Stimulated activated CD4-positive, alpha-beta T cell treated with anti-CD3 and anti-CD28 coated beads, Interleukin-15, amount 100 ng/mL, for 48 hours (primary cell): ENCODE measurements around the gene VPS4A.
"Not testable (repeated sequence)": the region's sequence is repeated elsewhere in the genome, so short reads cannot be mapped to it uniquely, and the experiment has no call there.

Experiments used
- DNase-seq, 2 donors: peaks; one replicate each; pipeline ENCODE4 v3.0.0-alpha.2; 2020; ENCODE audit warnings: low read depth in 2 of 2

Gene VPS4A

DNA sequence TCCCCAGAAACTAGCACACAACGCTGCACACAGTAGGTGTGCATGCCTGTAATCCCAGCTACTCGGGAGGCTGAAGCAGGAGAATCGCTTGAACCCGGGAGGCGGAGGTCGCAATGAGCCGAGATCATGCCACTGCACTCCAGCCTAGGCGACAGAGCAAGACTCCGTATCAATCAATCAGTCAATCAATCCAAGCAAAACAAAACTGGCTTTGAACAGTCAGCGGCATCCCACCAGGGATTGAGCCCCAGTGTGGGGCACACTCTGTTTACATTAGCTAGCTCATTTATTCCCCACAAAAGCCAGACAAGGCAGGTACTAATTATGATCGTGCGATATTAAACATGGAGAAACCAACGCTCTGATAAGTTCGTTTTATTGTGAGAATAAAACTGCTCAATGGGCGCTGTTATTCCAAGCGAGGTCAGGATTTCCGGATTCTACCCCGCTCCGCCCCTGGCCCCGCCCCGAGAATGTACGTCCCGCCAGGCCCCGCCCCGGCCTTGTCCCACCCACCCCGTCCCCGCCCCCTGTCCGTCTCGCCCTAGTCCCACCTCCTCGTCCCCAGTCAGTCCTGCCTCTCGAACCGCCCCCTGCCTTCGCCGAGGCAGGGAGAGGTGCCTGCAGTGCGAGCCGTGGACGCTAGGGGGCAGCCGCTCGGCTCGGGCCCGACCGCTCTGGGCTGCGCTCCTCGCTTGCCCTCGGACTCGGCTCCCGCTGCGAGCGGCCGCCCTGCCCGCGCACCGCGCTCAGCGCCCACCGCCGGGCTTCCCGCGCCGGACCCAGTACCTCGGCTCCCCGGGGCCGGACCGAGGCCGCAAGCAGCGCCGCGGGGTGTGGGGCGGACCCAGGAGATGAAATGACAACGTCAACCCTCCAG is at the start of gene VPS4A:
VPS4A (plus strand) TSS at position 698 of the 880 bp plus-strand sequence; CDS start at position 860, 162 bp downstream.
- peak; percentile 92 to 98 for DNase-seq

DNA sequence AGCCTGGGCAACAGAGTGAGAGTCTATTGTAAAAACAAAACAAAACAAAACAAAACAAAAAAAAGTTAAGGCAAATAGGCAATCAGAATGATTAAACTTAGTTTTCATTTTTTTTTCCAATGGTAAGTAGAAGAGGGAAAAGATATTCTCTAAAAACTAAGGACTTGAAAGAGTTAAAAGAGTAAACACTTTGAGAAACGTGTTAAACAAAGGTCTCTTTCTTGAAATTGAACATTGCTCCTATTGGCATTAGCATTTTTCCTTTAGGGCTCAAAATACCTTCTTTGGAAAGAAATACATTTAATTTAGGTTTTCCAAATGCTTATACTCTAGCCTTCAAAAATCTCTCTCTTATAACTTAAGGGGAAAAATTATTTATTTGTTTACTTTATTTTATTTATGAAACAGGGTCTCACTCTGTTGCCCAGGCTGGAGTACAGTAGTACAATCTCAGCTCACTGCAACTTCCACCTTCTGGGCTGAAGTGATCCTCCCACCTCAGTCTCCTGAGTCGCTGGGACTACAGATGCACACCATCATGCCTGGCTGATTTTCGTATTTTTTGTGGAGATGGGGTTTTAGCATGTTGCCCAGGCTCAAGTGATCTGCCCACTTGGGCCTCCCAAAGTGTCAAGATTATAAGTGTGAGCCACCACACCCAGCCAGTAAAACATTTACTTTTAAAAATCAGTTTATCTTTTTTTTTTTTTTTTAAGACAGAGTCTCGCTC is 44.7 kb upstream of the VPS4A start:
- no peak for DNase-seq

DNA sequence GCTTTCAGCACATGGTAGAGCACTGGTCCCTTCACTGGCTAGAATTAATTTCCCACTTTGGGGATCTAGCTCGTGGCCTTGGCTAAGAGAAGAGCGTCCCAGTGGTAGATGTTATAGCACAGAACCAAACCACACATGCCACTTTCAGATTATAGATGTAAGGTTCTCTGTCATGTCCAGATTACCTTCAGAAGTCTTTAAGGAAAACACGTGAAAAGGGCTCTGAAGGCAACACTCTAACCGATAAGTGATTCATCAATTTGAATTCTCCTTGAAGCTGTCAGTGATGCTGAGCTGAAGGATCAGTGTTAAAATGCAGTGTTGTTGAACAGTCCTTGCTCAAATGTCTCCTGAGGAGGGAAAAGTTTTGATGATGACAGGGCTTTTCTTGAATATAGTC is 43.5 kb upstream of the VPS4A start:
- no peak for DNase-seq

DNA sequence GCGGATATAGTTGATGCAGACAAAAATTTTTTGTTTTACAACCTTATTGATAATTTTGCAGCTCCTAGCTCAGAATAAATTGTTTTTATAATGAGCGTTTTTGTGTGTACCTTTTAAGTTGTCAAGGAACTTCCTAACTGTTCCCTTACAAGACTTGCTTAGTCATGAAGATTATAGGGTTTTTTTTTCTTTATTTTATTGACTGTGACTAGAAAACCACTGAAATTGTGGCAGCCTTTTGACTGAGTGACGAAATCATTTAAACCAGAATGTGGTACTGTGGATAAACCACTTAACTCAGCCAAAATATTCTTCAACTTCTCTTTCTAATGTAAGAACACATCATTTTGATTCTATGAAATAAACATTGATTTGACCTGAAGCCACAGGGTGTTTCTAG is 40.8 kb upstream of the VPS4A start:
- DNase-seq = no peak

DNA sequence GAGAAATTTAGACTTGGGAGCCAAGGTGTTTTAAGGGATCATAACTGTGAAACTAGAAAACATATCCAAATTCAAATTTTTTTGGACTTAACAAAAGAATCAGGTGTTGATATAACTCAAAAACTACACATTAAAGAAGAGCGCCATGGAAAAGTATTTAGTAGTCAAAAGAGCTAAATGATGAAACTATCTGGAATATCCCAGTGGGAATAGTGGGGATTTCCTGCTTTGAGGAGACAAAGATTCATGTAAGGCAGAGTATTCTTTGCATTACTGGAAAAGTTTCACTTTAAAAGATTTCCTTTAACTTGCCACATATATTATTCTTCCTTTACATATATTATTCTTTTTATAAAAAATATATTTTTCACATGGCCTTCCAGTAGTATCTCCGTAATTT is 40.3 kb upstream of the VPS4A start:
- DNase-seq = no peak

DNA sequence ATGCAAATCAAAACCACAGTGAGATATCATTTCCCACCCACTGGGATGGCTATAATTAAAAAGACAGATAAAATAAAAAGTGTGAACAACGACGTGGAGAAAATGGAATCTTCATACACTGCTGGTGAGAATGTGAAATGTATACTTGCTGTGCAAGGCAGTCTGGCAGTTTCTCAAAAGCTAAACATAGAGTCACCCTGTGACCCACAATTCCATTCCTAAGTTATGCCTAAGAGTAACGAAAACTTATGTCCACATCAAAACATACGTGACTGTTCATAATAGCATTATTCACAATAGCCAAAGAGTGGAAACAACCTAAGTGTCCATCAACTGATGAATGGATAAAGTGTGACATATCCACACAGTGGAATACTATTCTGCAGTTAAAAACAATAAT is 38.1 kb upstream of the VPS4A start:
- no peak for DNase-seq

DNA sequence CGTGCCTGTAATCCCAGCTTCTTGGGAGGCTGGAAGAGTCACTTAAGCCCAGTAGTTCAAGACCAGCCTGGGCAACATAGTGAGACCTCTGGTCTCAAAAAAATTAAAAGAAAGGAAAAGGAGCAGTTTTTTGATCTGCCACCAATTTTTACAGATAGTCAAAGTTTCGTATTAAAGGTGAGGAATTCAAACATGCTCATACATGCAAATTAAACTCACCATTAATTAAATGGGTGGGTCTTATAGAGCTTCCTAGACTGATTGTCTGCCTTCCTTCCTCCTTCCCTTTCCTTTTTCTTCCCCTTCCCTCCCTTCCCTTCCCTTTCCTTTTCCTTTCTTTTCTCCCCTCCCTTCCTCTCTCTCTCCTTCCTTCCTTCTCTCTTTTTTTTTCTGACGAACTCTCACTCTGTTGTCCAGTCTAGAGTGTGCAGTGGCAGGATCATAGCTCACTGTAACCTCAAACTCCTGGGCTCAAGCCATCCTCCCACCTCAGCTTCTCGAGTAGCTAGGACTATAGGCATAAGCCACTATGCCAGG is 36.4 kb upstream of the VPS4A start:
- DNase-seq = no peak

DNA sequence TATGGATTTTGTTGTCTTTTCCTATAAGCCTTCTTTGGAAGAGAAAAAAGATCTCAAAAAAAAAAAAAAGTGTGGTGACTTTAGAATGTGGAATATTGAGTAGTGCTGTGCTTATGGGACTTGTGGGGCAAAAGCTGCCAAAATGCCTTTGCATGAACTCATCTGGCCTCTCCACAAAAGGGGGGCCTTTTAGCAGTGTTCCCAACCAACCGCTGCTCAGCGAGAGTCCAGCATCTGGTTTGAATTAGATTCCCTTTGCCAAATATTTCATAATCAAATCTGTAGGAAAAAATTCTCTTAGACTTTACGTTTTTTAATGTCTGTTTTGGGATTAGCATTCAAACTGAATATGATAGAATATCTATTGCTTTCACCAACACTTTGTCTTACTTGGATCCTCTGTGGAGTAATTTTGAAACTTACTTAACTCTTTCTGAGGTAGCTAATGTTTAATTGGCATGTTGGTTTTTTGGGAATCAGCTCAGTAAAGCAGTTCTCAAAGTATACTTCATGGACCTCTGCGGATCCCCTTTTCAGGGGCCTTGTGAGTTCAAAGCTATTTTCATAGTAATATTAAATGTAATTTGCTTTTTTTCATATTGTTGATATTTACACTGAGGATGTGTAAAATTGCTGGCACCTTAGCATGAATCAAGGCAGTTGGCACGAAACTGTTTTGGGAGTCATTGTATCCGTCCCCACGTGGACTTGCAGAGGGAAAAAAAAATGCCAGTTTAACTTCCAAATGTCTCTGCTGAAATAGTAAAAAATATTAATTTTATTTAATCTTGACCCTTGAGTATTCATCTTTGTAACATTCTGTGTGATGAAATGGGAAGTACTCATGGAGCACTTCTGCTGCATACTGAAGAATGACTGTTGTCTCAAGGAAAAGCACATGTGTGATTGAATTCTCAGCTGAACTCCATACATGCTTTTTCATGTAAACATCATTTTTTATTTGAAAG is 34.7 kb upstream of the VPS4A start:
- DNase-seq = no peak

DNA sequence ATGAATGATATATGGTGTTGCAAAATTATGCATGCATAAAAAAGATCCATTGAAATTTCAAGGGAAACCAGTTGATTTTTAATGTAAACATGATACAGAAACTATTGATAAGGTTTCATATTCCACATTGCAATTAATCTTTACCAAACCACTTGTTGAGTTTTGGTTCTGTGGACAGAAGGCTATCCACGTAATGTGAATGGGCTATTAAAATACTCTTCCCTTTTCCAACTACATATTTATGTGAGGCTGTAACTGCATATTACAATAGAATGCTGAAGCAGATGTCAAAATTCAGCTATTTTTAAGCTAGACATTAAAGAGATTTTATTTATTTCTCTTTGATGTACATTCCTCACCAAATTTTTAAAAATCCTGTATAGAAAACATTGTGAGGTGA is 33.7 kb upstream of the VPS4A start:
- no peak for DNase-seq

DNA sequence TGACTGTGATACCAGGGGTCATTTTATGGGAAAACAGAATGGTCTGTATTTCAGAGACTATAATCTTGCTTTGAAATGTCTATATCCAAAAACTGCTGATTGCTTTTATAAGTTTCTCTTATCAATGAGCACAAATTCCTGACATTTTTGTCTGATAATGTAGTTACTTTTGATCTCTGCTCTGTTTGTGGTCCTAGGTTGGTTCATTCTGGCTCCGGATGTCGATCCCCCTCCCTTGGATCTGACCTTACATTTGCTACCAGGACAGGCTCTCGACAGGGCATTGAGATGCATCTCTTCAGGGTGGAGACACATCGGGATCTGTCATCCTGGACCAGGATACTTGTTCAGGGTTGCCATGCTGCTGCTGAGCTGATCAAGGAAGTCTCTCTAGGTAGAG is 27.3 kb upstream of the VPS4A start:
- DNase-seq = no peak

DNA sequence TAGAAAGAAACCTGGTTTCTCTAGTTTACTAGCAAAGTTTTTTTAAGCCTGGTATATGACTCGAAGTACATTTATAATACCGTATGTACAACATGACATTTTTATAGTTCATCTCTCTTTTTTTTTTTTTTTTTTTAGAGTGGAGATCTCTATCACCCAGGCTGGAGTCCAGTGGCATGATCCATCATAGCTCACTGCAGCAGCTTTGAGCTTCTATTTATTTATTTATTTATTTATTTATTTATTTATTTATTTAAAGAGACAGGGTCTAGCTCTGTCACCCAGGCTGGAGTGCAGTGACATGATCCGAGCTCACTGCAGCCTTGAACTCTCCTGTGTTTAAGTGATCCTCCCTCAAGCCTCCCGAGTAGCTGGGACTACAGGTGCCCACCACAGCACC is 25.9 kb upstream of the VPS4A start:
- no peak for DNase-seq

DNA sequence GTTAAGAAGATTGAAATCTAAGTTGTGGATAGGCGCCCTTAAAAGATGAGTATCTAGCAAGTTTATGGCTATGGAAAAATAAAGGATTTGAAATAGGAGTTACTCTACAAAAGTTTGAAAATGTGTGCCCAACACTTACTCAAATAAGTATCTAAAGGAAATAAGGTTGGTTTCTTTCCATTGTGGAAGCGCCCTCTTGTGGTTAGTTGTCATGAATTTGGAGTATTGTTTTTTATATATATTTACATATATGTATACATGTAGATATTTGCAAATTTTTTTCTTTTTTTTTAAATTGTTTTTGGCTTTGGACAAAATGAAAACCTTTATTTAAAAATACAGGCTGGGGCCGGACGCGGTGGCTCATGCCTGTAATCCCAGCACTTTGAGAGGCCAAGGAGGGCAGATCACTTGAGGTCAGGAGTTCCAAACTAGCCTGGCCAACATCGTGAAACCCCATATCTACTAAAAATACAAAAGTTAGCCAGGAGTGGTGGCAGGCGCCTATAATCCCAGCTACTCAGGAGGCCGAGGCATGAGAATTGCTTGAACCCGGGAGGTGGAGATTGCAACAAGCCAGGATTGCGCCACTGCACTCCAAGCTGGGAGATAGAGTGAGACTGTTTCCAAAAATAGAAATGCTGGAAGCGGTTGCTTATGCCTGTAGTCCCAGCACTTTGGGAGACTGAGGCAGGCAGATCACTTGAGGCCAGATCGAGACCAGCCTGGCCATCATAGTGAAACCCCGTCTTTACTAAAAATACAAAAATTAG is 24.0 kb upstream of the VPS4A start:
- peak in 1 of 2 donors; percentile 25 for DNase-seq

DNA sequence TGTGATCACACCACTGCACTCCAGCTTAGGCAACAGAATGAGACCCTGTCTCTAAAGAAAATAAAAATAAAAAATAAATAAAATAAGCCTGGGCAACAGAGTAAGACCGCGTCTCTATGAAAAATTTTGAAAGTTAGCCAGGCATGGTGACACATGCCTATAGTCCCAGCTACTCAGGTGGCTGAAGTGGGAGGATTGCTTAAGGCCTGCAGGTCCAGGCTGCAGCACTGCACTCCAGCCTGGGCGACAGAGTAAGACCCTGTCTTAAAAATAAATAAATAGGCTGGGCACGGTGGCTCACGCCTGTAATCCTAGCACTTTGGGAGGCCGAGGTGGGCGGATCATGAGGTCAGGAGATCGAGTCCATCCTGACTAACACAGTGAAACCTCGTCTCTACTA is 19.5 kb upstream of the VPS4A start:
- DNase-seq = not testable (repeated sequence)

DNA sequence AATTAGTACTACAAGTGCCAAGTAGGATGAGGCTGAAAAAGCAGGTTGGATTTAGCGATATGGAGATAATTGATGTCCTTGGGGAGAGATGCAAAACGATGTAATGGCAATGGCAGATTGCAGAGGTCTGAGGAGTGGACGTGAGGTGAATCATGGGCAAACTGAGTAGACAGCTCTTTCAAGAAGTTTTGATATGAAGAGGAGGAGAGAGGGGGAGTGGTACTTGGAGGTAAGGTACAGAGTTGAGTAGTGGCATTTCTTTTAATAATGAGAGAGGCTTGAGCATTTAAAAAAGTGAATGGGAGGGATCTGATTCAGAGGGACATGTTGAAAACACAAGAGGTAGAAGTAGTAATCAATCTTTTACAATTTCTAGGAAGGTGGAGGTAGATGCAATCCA is 17.7 kb upstream of the VPS4A start:
- no peak for DNase-seq

DNA sequence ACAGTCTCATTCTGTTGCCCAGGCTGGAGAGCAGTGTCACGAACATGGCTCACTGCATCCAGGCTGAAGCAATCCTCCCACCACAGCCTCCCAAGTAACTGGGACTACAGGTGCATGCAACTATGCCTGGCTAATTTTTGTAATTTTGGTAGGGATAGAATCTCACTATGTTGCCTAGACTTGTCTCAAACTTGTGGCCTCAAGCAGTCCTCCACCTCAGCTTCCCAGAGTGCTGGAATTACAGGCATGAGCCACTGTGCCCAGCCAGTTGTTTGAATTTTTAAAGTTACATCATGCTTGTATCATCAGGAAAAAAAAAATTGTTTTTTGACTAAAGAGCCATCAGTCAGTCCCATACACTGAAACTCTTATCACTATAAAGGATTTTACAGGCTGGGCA is 17.1 kb upstream of the VPS4A start:
- no peak for DNase-seq

DNA sequence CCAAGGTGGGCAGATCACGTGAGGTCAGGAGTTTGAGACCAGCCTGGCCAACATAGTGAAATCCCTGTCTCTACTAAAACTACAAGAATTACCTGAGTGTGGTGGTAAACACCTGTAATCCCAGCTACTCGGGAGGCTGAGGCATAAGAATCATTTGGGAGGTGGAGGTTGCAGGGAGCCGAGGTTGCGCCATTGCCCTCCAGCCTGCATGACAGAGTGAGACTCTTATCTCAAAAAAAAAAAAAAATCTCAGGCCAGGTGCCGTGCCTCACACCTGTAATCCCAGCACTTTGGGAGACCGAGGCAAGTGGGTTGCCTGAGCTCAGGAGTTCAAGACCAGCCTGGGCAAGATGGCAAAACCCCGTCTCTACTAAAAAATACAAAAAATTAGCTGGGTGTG is 14.4 kb upstream of the VPS4A start:
- not testable (repeated sequence) for DNase-seq

DNA sequence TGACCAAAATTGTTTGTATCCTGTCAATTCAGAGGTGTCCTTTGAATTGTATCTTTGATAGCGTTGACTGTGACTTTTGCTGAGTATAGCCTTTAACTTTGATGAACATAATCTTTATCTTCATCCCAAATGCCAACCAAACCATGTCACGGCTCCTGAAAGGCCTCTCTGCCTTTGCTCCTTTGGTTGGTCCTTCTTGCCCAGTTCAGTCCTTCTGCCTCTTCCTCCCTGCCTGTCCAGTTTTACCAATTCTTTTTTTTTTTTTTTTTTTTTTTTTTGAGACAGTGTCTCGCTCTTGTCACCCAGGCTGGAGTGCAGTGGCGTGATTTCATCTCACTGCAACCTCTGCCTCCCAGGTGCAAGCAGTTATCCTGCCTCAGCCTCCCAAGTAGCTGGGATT is 12.9 kb upstream of the VPS4A start:
- DNase-seq = no peak

DNA sequence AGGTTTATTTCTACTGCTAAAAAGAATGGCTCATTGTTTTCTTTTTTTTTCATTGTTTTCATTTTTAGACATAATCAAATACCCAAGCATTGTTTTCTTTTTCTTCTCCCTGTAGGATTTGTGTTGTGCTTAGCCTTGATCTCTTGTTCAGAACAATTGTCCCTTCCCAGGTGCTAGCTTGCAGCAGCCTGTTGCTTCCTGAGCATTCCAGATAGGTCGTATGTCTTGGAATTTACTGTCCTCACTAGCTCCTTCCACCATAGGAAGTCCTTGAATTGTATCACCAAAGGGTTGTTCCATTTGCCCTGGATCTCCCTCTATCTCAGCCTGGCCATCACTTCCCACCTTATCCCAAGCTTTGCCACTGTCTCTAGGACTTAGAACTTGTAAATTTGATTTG is 10.0 kb upstream of the VPS4A start:
- no peak for DNase-seq

DNA sequence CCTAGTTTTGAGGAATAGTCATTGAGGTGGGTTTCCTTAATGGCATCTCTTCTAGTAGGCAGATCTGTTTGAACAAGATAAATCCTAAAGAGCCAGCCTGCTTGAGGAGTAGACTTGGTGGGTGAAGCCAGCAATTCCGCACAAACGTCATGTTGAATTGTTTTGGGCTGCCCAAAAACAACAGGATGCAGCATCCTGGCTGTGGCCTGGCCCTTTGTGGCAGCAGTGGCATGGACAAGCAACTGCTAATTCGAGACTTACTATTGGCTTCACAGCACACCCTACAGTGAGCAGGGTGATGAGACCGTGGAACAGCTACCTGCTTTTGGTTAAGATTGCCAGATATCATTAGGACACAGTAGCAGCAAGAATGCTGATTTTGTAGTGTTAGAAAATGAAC is 9.3 kb upstream of the VPS4A start:
- no peak for DNase-seq

DNA sequence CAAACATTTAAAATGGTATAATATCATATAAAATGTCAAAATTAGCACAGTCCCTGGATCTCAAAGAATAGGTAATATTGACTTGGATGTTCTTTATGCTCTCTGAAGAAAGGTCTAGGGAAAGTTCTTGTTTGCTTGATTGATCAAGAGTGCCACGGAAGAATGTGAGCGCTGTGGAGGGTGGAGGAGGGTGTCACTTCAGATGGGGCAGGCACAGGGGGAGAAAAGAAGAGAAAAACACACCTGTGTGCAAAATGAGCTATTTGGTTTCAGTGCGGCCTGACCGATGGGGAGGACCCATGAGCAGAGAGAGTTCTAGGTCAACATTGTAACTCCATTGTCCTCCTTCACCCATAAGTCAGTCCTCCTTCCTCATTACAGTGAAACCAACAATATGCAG is 8.8 kb upstream of the VPS4A start:
- DNase-seq = no peak

DNA sequence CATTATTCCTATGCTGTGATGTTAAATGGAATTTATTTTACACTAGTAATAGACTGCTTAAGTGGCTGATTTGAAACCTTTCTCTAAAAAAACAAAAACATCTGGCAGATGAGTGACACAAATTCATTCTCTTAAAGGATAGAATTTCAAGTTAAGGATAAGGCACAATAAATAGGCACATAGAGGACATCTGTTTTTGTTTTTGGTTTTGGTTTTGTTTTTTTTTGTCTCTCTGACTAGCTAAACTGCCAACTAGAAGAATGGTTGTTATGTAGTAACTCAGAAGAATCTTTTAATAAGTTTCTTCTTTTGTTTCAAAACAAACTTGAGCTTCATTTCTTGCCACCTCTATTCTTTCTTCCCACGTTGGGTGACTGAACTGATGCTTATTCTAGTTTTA is 5.1 kb upstream of the VPS4A start:
- DNase-seq = no peak
